A549 (cell line): ENCODE data around the gene CPAMD8.

Experiments
- BHLHE40 ChIP-seq: IDR thresholded peaks from 2 replicates; pipeline ENCODE4 v1.6.1; 2012; ENCODE audit warnings: low read depth, low read length, inconsistent platforms
- CEBPB ChIP-seq, 2 experiments: fragments of >200 bp in 1 of 2; sonication (Bioruptor Twin) in 1 of 2; formaldehyde crosslinking in 1 of 2; IDR thresholded peaks; 2 replicates each; pipeline ENCODE4 v1.6.1; 2012 to 2016
- CHD4 ChIP-seq: fragments of 200-600 bp; sonication (generic); IDR thresholded peaks from 2 replicates; pipeline ENCODE4 v1.6.1; 2016; ENCODE audit warnings: antibody characterized with exemption, mild to moderate bottlenecking, borderline replicate concordance
- HDAC2 ChIP-seq: fragments of 200-600 bp; sonication (generic); IDR thresholded peaks from 2 replicates; pipeline ENCODE4 v1.6.1; 2016
- KDM1A ChIP-seq: fragments of 200-600 bp; sonication (generic); IDR thresholded peaks from 2 replicates; pipeline ENCODE4 v1.6.1; 2016; ENCODE audit warnings: low read depth, mild to moderate bottlenecking
- MYC ChIP-seq: IDR thresholded peaks from 2 replicates; pipeline ENCODE4 v1.6.1; 2012; ENCODE audit warnings: mild to moderate bottlenecking, inconsistent platforms, low read length, improper control_type of control experiment, borderline replicate concordance
- POLR2A ChIP-seq: IDR thresholded peaks from 2 replicates; pipeline ENCODE4 v1.6.1; 2012; ENCODE audit warnings: mild to moderate bottlenecking, low read length
- ZNF302 ChIP-seq: fragments of 250-450 bp; sonication (Bioruptor Pico); IDR thresholded peaks from 2 replicates; pipeline ENCODE4 v1.9.0; 2021; ENCODE audit warnings: inconsistent platforms, mild to moderate bottlenecking, moderate library complexity
- TF ChIP-seq, protein P1 (sequence below): fragments of >200 bp; sonication (Bioruptor Twin); formaldehyde crosslinking; IDR thresholded peaks from 3 replicates; pipeline ENCODE4 v1.5.1; 2016

DNA sequence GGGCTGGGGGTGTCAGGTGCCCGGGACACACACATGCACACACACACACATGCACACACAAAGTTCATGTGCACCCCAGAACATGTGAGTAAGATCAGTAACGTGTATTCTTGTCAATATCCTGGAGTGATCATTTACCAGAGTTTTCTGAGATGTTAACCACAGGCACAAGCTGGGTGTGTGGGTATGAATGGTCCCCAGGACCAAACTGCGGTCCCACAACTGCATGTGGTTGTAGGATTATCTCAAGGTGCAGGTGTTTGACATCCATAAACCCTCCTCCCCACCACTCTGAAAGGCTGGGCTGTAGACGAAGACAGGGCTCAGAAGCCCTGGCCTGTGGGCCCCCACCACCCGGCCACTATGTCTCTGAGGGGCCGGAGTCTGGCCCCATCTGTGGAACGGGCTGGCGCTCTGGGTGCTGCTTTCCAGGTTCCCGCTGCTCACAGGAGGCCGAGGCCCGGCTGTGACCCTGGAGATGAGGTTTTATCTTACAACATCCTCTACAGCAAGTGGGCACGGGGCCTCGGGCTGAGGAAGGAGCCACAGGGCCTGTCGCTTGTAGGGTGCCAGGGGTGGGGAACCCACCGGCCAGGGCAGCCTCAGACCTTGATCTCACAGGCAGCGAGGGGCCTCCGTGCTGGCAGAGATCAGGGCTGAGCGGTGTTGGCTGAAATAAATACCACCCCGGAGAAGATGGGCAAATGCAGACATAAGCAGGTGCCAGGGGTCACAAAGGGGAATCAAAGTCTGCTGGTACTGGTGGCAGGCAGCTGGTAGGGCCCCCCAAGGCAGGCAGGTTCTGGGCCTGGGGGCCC is 133.5 kb downstream of the CPAMD8 start:
- TF ChIP-seq, protein P1, sequence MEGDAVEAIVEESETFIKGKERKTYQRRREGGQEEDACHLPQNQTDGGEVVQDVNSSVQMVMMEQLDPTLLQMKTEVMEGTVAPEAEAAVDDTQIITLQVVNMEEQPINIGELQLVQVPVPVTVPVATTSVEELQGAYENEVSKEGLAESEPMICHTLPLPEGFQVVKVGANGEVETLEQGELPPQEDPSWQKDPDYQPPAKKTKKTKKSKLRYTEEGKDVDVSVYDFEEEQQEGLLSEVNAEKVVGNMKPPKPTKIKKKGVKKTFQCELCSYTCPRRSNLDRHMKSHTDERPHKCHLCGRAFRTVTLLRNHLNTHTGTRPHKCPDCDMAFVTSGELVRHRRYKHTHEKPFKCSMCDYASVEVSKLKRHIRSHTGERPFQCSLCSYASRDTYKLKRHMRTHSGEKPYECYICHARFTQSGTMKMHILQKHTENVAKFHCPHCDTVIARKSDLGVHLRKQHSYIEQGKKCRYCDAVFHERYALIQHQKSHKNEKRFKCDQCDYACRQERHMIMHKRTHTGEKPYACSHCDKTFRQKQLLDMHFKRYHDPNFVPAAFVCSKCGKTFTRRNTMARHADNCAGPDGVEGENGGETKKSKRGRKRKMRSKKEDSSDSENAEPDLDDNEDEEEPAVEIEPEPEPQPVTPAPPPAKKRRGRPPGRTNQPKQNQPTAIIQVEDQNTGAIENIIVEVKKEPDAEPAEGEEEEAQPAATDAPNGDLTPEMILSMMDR: no peak
- TF ChIP-seq KDM1A: no peak
- TF ChIP-seq CHD4: no peak
- no peak for TF ChIP-seq BHLHE40
- no peak for TF ChIP-seq POLR2A
- TF ChIP-seq CEBPB (IDR thresholded peaks at IDR 0.05): no peak
- no peak for TF ChIP-seq MYC
- no peak for TF ChIP-seq ZNF302
- no peak for TF ChIP-seq HDAC2
